ENCODE data around the gene SETD3. TPM values are rescaled to one million over a fixed set of nuclear protein-coding genes. Genes with fewer than 3 reads are reported as not detected.

SETD3 gene
- total and polyA plus RNA-seq, 10 of the 15 experiments (the other 5 are each of a cell fraction or from before 2014, with no cell fraction given): 11.3 to 44.2 (median 36.5) TPM

GRCh38 chr14:99415496-99416281 is 65.0 kb downstream of the SETD3 start (continued):
- peak; percentile 75 to 86 (median 79) for TF ChIP-seq CTCF (IDR thresholded peaks at IDR 0.05 in 2 of 3, conservative IDR thresholded peaks at IDR 0.05 in 1 of 3; ENCODE audit: control insufficient read depth in 2 of 3, extremely low read depth in 1 of 3, insufficient read depth in 1 of 3, low read depth in 3 of 3, low read length in 3 of 3)
- TF ChIP-seq TARDBP (IDR thresholded peaks at IDR 0.05; ENCODE audit: borderline replicate concordance): no peak

DNA sequence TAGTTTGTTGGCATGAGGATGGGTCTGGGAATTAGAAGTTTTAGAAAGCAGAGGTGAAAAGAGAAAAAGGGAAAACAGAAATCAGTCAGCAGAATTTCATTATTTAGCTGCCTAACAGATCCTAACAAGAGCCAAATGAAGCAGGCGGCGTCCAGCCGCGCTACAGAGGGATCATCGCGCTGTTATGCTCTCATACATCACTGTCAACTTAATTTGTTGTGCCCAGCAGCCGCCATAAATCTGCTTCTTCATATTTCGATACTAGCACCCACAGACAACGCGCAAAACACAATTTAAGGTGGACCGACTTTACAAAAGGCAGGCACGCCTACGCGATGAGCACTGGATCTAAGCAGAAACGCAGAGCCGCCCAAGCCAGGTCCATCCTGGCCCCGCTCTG is 66.7 kb downstream of the SETD3 start:
- no peak for ATAC-seq
- intact Hi-C loops (cut with micrococcal nuclease; ENCODE audit: unreplicated experiment): loop anchor here (2.0 kb wide), 2 partner anchors 93 to 147 kb away; no protein-coding TSS in a partner anchor
- peaks cover 0 to 9% of the 10 kb centered on the region in 2 experiments; a peak in 3 of 4 replicates for H3K36me3 ChIP-seq (ENCODE audit: control insufficient read depth in 2 of 2, insufficient read depth in 2 of 2, low read length in 1 of 2)
- no peaks in the 10 kb centered on the region for H3K27me3 ChIP-seq (replicated peaks in 1 of 2; ENCODE audit: control insufficient read depth in 2 of 2, insufficient read depth in 2 of 2, low read length in 1 of 2)
- H3K9ac ChIP-seq (ENCODE audit: control insufficient read depth, insufficient read depth, low read length): no peak overlapping the region
- H4K20me1 ChIP-seq (ENCODE audit: control insufficient read depth, insufficient read depth): no peaks in the 10 kb centered on the region
- H3K4me1 ChIP-seq (ENCODE audit: control insufficient read depth, insufficient read depth, low read length): peaks cover 5% of the 10 kb centered on the region; the same call in 1 of the 2 replicates
- CTCF ChIA-PET: interaction anchor here (0.8 to 10.1 kb wide), 6 partner anchors 11 to 148 kb away, joined by 3 to 233 read pairs (median 4); no protein-coding TSS in a partner anchor
- RAD21 ChIA-PET (ENCODE audit: unreplicated experiment): no interaction called here
- no peak overlapping the region for H3K27ac ChIP-seq (ENCODE audit: control insufficient read depth, insufficient read depth)
- H3K79me2 ChIP-seq (ENCODE audit: control insufficient read depth, insufficient read depth, low read length): no peaks in the 10 kb centered on the region
- no peak overlapping the region for H2AFZ ChIP-seq (ENCODE audit: control insufficient read depth, low read depth, low read length)
- in situ Hi-C loops (cut with MboI): no loop called here
- POLR2A ChIA-PET: no interaction called here
- no peak for TF ChIP-seq STAT3 (IDR thresholded peaks at IDR 0.05; ENCODE audit: low read depth, low read length)
- no peak for TF ChIP-seq MTA2 (IDR thresholded peaks at IDR 0.05; ENCODE audit: low read depth)
- TF ChIP-seq SREBF1 (IDR thresholded peaks at IDR 0.05; ENCODE audit: low read length): no peak
- TF ChIP-seq FOXM1 (IDR thresholded peaks at IDR 0.05; ENCODE audit: low read depth, low read length): no peak
- TF ChIP-seq SMARCA5 (IDR thresholded peaks at IDR 0.05): no peak
- no peak for TF ChIP-seq ZNF274 (IDR thresholded peaks at IDR 0.05; ENCODE audit: insufficient read depth, insufficient read length)
- no peak for TF ChIP-seq NRF1 (conservative IDR thresholded peaks at IDR 0.05; ENCODE audit: low read depth, low read length)
- TF ChIP-seq ASH2L (IDR thresholded peaks at IDR 0.05; ENCODE audit: borderline replicate concordance, low read depth): no peak
- TF ChIP-seq TCF7 (IDR thresholded peaks at IDR 0.05; ENCODE audit: borderline replicate concordance): no peak
- TF ChIP-seq RB1 (IDR thresholded peaks at IDR 0.05; ENCODE audit: borderline replicate concordance): no peak
- TF ChIP-seq YY1 (IDR thresholded peaks at IDR 0.05; ENCODE audit: low read depth, low read length): no peak
- no peak for TF ChIP-seq SPI1 (IDR thresholded peaks at IDR 0.05; ENCODE audit: borderline replicate concordance, insufficient read depth, low read depth, low read length)
- no peak for TF ChIP-seq ETV6 (conservative IDR thresholded peaks at IDR 0.05 in 1 of 2, IDR thresholded peaks at IDR 0.05 in 1 of 2; ENCODE audit: borderline replicate concordance in 1 of 2, low read depth in 1 of 2)
- no peak for TF ChIP-seq HDAC2 (IDR thresholded peaks at IDR 0.05)
- no peaks in the 10 kb centered on the region for H3K9me3 ChIP-seq (replicated peaks; ENCODE audit: control insufficient read depth, insufficient read depth, low read length)
- SMC1A ChIA-PET (ENCODE audit: uncharacterized antibody, unreplicated experiment): interaction anchor here (1.3 to 5.0 kb wide), 2 partner anchors 24 to 1274 kb away, joined by 6 to 22 read pairs; no protein-coding TSS in a partner anchor
- over 99% methylated on average over 17 of the region's 17 CpGs for WGBS (ENCODE audit: insufficient coverage, insufficient replicate concordance, low lambda C conversion rate, missing lambda C conversion rate)
- DNase-seq (ENCODE audit: low read depth, low spot score): no peak
- FAIRE-seq: no peak
- no TSS peak for BruUV-seq (replicated peaks)
- no peak overlapping the region for H3K4me2 ChIP-seq (ENCODE audit: control insufficient read depth, insufficient read depth)
- H3K4me3 ChIP-seq: no peak overlapping the region

Data from GM12878 (cell line).